ENCODE measurements around the gene CDK7.

DNA sequence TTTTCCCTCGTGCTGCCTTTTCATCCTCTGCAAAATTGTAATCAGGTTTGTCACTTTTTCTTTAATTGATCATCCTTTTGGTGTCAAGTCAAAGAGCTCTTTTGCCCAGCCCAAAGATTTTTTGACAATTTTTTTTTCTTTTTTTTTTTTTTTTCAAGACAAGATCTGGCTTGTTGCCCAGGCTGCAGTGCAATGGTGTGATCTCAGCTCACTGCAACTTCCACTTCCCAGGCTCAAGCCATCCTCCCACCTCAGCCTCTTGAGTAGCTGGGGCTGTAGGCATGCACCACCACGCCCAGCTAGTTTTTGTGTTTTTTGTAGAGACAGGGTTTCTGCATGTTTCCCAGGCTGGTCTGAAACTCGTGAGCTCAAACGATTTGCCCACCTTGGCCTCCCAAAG is 36.7 kb downstream of the CDK7 start:
- TF ChIP-seq, protein P1, sequence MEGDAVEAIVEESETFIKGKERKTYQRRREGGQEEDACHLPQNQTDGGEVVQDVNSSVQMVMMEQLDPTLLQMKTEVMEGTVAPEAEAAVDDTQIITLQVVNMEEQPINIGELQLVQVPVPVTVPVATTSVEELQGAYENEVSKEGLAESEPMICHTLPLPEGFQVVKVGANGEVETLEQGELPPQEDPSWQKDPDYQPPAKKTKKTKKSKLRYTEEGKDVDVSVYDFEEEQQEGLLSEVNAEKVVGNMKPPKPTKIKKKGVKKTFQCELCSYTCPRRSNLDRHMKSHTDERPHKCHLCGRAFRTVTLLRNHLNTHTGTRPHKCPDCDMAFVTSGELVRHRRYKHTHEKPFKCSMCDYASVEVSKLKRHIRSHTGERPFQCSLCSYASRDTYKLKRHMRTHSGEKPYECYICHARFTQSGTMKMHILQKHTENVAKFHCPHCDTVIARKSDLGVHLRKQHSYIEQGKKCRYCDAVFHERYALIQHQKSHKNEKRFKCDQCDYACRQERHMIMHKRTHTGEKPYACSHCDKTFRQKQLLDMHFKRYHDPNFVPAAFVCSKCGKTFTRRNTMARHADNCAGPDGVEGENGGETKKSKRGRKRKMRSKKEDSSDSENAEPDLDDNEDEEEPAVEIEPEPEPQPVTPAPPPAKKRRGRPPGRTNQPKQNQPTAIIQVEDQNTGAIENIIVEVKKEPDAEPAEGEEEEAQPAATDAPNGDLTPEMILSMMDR (IDR thresholded peaks at IDR 0.05) = no peak
- no peak for TF ChIP-seq POLR2A (IDR thresholded peaks at IDR 0.05)
